Endothelial cell of umbilical vein (primary cell): ENCODE data around the gene A4GNT. TPM values are rescaled to one million over a fixed set of nuclear protein-coding genes. Genes with fewer than 3 reads are reported as not detected.
A peak's percentile ranks its signal among the peaks of the same experiment; 100 is the strongest.
"Not testable (repeated sequence)": the region's sequence is repeated elsewhere in the genome, so short reads cannot be mapped to it uniquely, and the experiment has no call there.

Experiments used
- BruUV-seq: library from RNA; stranded (reverse); fragments of 400-500 nt; replicated peaks from 2 replicates; lab custom pipeline; 2021; lab: Mats Ljungman, UMichigan
- CTCF ChIA-PET: fragments of 300-600, 350-600 bp; sonication (Branson Sonifier 250); formaldehyde crosslinking; loops from one replicate; lab custom pipeline; 2021; ENCODE audit warnings: antibody characterized with exemption, inconsistent platforms; lab: Charles Lee
- POLR2A ChIA-PET: fragments of 300-600, 350-600 bp; sonication (Branson Sonifier 250); formaldehyde crosslinking; loops from one replicate; lab custom pipeline; 2021; ENCODE audit warnings: antibody characterized with exemption, inconsistent platforms; lab: Charles Lee
- DNase-seq: peaks from one replicate; pipeline ENCODE4 v3.0.0-alpha.2; 2011; ENCODE audit warnings: low read depth, low spot score
- FAIRE-seq: peaks from 2 replicates; lab custom pipeline; 2011; peaks lifted over from hg19 to GRCh38; lab: Jason Lieb, UNC
- H2AFZ ChIP-seq: 2 replicates; pipeline ENCODE4 v1.6.0; 2012; ENCODE audit warnings: low read depth, low read length, control low read depth, inconsistent platforms
- H3K27ac ChIP-seq: 2 replicates; pipeline ENCODE4 v1.5.1; 2011; ENCODE audit warnings: low read depth, mild to moderate bottlenecking, control low read depth, low read length, moderate library complexity; ENCODE audit not compliant: insufficient read depth
- H3K27me3 ChIP-seq, 2 experiments: 2 replicates each; pipeline versions ENCODE4 v1.6.0 to v1.6.1; 2011; ENCODE audit warnings: low read length in 2 of 2, mixed read lengths in 1 of 2; ENCODE audit not compliant: control insufficient read depth in 2 of 2, insufficient read depth in 2 of 2
- H3K36me3 ChIP-seq, 2 experiments: 2 replicates in 1 of 2; 3 replicates in 1 of 2; pipeline ENCODE4 v1.5.1; 2011; ENCODE audit warnings: low read length in 2 of 2, mild to moderate bottlenecking in 1 of 2, moderate library complexity in 1 of 2; ENCODE audit not compliant: control insufficient read depth in 2 of 2, insufficient read depth in 2 of 2; ENCODE audit errors: extremely low read depth in 1 of 2
- H3K4me1 ChIP-seq: 3 replicates; pipeline ENCODE4 v1.5.1; 2011; ENCODE audit warnings: mild to moderate bottlenecking, low read length; ENCODE audit not compliant: control insufficient read depth, insufficient read depth; ENCODE audit errors: extremely low read depth
- H3K4me2 ChIP-seq: 2 replicates; pipeline ENCODE4 v1.6.1; 2011; ENCODE audit warnings: low read length, control low read depth, mixed read lengths; ENCODE audit not compliant: insufficient read depth
- H3K4me3 ChIP-seq, 3 experiments: fragments of 200-600 bp in 1 of 3; sonication (generic), shearing (Covaris generic) in 1 of 3; replicated peaks in 1 of 3; 2 replicates each; pipeline ENCODE4 v1.5.1; 2011 to 2016; ENCODE audit warnings: control low read depth in 3 of 3, low read length in 3 of 3, mild to moderate bottlenecking in 2 of 3, inconsistent platforms in 1 of 3, low read depth in 1 of 3, moderate library complexity in 1 of 3; ENCODE audit not compliant: insufficient read depth in 1 of 3
- H3K79me2 ChIP-seq: 2 replicates; pipeline ENCODE4 v1.6.0; 2012; ENCODE audit warnings: low read length, inconsistent platforms; ENCODE audit not compliant: control insufficient read depth, insufficient read depth
- H3K9ac ChIP-seq: replicated peaks from 2 replicates; pipeline ENCODE3; 2011; ENCODE audit warnings: low read length, control low read depth; ENCODE audit not compliant: insufficient read depth; ENCODE audit errors: extremely low read depth
- H3K9me1 ChIP-seq: replicated peaks from 3 replicates; pipeline ENCODE4 v1.6.0; 2011; ENCODE audit warnings: mild to moderate bottlenecking, low read length; ENCODE audit not compliant: control insufficient read depth, insufficient read depth; ENCODE audit errors: extremely low read depth
- H3K9me3 ChIP-seq: replicated peaks from 2 replicates; pipeline ENCODE4 v1.5.1; 2012; ENCODE audit warnings: low read length, inconsistent platforms; ENCODE audit not compliant: control insufficient read depth, insufficient read depth
- H4K20me1 ChIP-seq: replicated peaks from 2 replicates; pipeline ENCODE3; 2011; ENCODE audit warnings: mild to moderate bottlenecking, low read length; ENCODE audit not compliant: control insufficient read depth, insufficient read depth; ENCODE audit errors: extremely low read depth
- CTCF ChIP-seq, 2 donors: IDR thresholded peaks; 1 replicate in 1 of 2; 2 replicates in 1 of 2; pipeline ENCODE4 v1.5.1; 2011; ENCODE audit warnings: low read length in 2 of 2, mild to moderate bottlenecking in 2 of 2, moderate library complexity in 2 of 2, control low read depth in 1 of 2, inconsistent platforms in 1 of 2, low read depth in 1 of 2; ENCODE audit not compliant: insufficient read depth in 1 of 2; ENCODE audit errors: extremely low read depth in 1 of 2
- FOS ChIP-seq: IDR thresholded peaks from 2 replicates; pipeline ENCODE4 v1.6.1; 2011; ENCODE audit warnings: mild to moderate bottlenecking, low read length, moderate library complexity, borderline replicate concordance; ENCODE audit not compliant: insufficient read depth
- GATA2 ChIP-seq: IDR thresholded peaks from 2 replicates; pipeline ENCODE4 v1.7.0; 2011; ENCODE audit warnings: low read depth, mild to moderate bottlenecking, moderate library complexity, mixed read lengths, low read length; ENCODE audit not compliant: insufficient read length, insufficient read depth
- dilution Hi-C: fragments of 300-500 bp; cut with MboI; formaldehyde crosslinking; loops from one replicate; pipeline ENCODE4 v1.15.0; 2019; ENCODE audit warnings: low sequenced_read_pairs; ENCODE audit not compliant: extremely low pct_ligation_motif_present
- intact Hi-C: fragments of 100-400 bp; cut with micrococcal nuclease; formaldehyde crosslinking; loops from one replicate; pipeline ENCODE4 v1.10.0; 2022
- polyA plus RNA-seq, 4 experiments: library from polyadenylated mRNA; depleted of rRNA in 3 of 4; stranded (reverse) in 3 of 4; unstranded in 1 of 4; fragments of >200 nt; gene quantifications; 2 replicates each; pipeline versions ENCODE4 v1.2.1 to v1.2.3, GENCODE V29; 2011 to 2012; ENCODE audit warnings: missing spikeins in 1 of 4
- total RNA-seq: library from RNA; stranded (reverse); gene quantifications from 2 replicates; pipeline ENCODE4 v1.2.3, GENCODE V29; 2021

The A4GNT gene
- total and polyA plus RNA-seq, 2 donors (not counting 3 experiments of a cell fraction or from before 2014, with no cell fraction given), result not detected

- H3K9me3 ChIP-seq, H4K20me1 ChIP-seq, H3K4me1 ChIP-seq, H3K4me2 ChIP-seq, H3K9me1 ChIP-seq, dilution Hi-C loops, FAIRE-seq, H3K4me3 ChIP-seq, H2AFZ ChIP-seq, H3K27me3 ChIP-seq, H3K79me2 ChIP-seq, intact Hi-C loops, H3K36me3 ChIP-seq, H3K27ac ChIP-seq, H3K9ac ChIP-seq, DNase-seq, BruUV-seq, POLR2A ChIA-PET: not testable (repeated sequence)
- TF ChIP-seq CTCF (IDR thresholded peaks at IDR 0.05; ENCODE audit: extremely low read depth in 1 of 2, insufficient read depth in 1 of 2, low read depth in 1 of 2, low read length in 2 of 2), result peak in 1 of 2 donors; percentile 29
- CTCF ChIA-PET, result interaction anchor here (0.6 to 3.1 kb wide), 7 partner anchors 12 to 49 kb away, joined by 3 to 13 read pairs (median 3); partner anchors contain the start of gene DZIP1L
These were observed 30.7 kb downstream of the A4GNT start for GRCh38 chr3:138101351-138101940.

- no peak overlapping the region for H2AFZ ChIP-seq
- ChIA-PET CTCF (interaction anchor here (1.6 kb wide), 1 partner anchor 19 kb away, joined by 9 read pairs; no protein-coding TSS in a partner anchor), POLR2A (no interaction called here)
- H3K4me2 ChIP-seq, result no peak overlapping the region
- H3K4me3 ChIP-seq, result no peak overlapping the region
- BruUV-seq, result no TSS peak
- H3K4me1 ChIP-seq, result no peaks in the 10 kb centered on the region
- H3K79me2 ChIP-seq, result no peaks in the 10 kb centered on the region
- intact Hi-C loops (no loop called here), dilution Hi-C loops (no loop called here)
- H3K27ac ChIP-seq, result no peak overlapping the region
- FAIRE-seq (no peak), DNase-seq (no peak)
- H3K9me3 ChIP-seq, result no peaks in the 10 kb centered on the region
- H4K20me1 ChIP-seq, result no peaks in the 10 kb centered on the region
- H3K36me3 ChIP-seq, result peaks cover 0 to 1% of the 10 kb centered on the region in 2 experiments
- H3K27me3 ChIP-seq, result no peaks in the 10 kb centered on the region
- H3K9me1 ChIP-seq, result no peaks in the 10 kb centered on the region
- H3K9ac ChIP-seq, result no peak overlapping the region
- no peak for TF ChIP-seq FOS
- no peak for TF ChIP-seq GATA2
- no peak for TF ChIP-seq CTCF (IDR thresholded peaks at IDR 0.05; ENCODE audit: extremely low read depth in 1 of 2, insufficient read depth in 1 of 2, low read depth in 1 of 2, low read length in 2 of 2)
These were observed 32.8 kb downstream of the A4GNT start for GRCh38 chr3:138099417-138099816.
